Osteoblast (primary cell): ENCODE results near the gene SPDYC. TPM values are rescaled to one million over a fixed set of nuclear protein-coding genes. Genes with fewer than 3 reads are reported as not detected.

Experiments
- DNase-seq: peaks from one replicate; pipeline ENCODE4 v3.0.0; 2011; ENCODE audit warnings: low spot score, mixed read lengths; ENCODE audit not compliant: insufficient read length; ENCODE audit errors: missing footprints
- H2AFZ ChIP-seq: 2 replicates; pipeline ENCODE4 v1.6.0; 2011; ENCODE audit warnings: mild to moderate bottlenecking, low read length
- H3K27ac ChIP-seq: 2 replicates; pipeline ENCODE4 v1.5.1; 2011; ENCODE audit warnings: mild to moderate bottlenecking, low read depth, low read length, moderate library complexity
- H3K27me3 ChIP-seq: 2 replicates; pipeline ENCODE4 v1.6.0; 2012; ENCODE audit warnings: mild to moderate bottlenecking, control low read depth, inconsistent platforms, low read length, moderate library complexity; ENCODE audit not compliant: insufficient read depth
- H3K36me3 ChIP-seq: 2 replicates; pipeline ENCODE4 v1.5.1; 2011; ENCODE audit warnings: mild to moderate bottlenecking, low read length, control low read depth, moderate library complexity; ENCODE audit not compliant: insufficient read depth
- H3K4me1 ChIP-seq: 2 replicates; pipeline ENCODE4 v1.5.1; 2011; ENCODE audit warnings: mild to moderate bottlenecking, low read length, control low read depth, moderate library complexity; ENCODE audit not compliant: insufficient read depth
- H3K4me2 ChIP-seq: 2 replicates; pipeline ENCODE4 v1.6.0; 2011; ENCODE audit warnings: mild to moderate bottlenecking, low read length; ENCODE audit not compliant: insufficient read depth
- H3K4me3 ChIP-seq: fragments of 200-600 bp; sonication (generic); 3 replicates; pipeline ENCODE4 v1.5.1; 2012; ENCODE audit warnings: mild to moderate bottlenecking, low read length, inconsistent platforms; ENCODE audit not compliant: insufficient read depth
- H3K79me2 ChIP-seq: 2 replicates; pipeline ENCODE4 v1.6.0; 2012; ENCODE audit warnings: mild to moderate bottlenecking, low read length, control low read depth, inconsistent platforms; ENCODE audit not compliant: insufficient read depth
- H3K9me3 ChIP-seq: 2 replicates; pipeline ENCODE4 v1.5.1; 2011; ENCODE audit warnings: low read depth, low read length, control low read depth
- H4K20me1 ChIP-seq: 2 replicates; pipeline ENCODE4 v1.6.0; 2012; ENCODE audit warnings: mild to moderate bottlenecking, low read length, control low read depth; ENCODE audit not compliant: insufficient read depth
- CTCF ChIP-seq: IDR thresholded peaks from 2 replicates; pipeline ENCODE4 v1.5.1; 2011; ENCODE audit warnings: mild to moderate bottlenecking, low read depth, low read length, moderate library complexity; ENCODE audit errors: extremely low read depth
- total RNA-seq: library from RNA; depleted of rRNA; stranded (reverse); fragments of >200 nt; gene quantifications from 2 replicates; pipeline ENCODE4 v1.2.3, GENCODE V29; 2012

Gene SPDYC
- total RNA-seq, 1 donor = not detected

GRCh38 chr11:65184146-65184545 lies 14.1 kb downstream of the SPDYC start:
- peaks cover 10% of the 10 kb centered on the region for H3K4me1 ChIP-seq
- no peaks in the 10 kb centered on the region for H3K9me3 ChIP-seq
- no peak overlapping the region for H2AFZ ChIP-seq
- H3K36me3 ChIP-seq = peaks cover 34% of the 10 kb centered on the region
- no peaks in the 10 kb centered on the region for H3K27me3 ChIP-seq
- no peak for TF ChIP-seq CTCF
- H3K79me2 ChIP-seq = peaks cover 44% of the 10 kb centered on the region
- no peak overlapping the region for H3K27ac ChIP-seq
- peaks cover 7% of the 10 kb centered on the region for H4K20me1 ChIP-seq
- no peak overlapping the region for H3K4me2 ChIP-seq
- no peak for DNase-seq
- H3K4me3 ChIP-seq = no peak overlapping the region

GRCh38 chr11:65185171-65185570 lies 15.1 kb downstream of the SPDYC start:
- H3K4me1 ChIP-seq = peaks cover 10% of the 10 kb centered on the region
- no peak overlapping the region for H2AFZ ChIP-seq
- peaks cover 46% of the 10 kb centered on the region for H3K79me2 ChIP-seq
- no peak overlapping the region for H3K27ac ChIP-seq
- no peak for TF ChIP-seq CTCF
- DNase-seq = no peak
- H4K20me1 ChIP-seq = peaks cover 7% of the 10 kb centered on the region
- H3K36me3 ChIP-seq = peaks cover 44% of the 10 kb centered on the region
- no peaks in the 10 kb centered on the region for H3K9me3 ChIP-seq
- H3K4me3 ChIP-seq = no peak overlapping the region
- no peaks in the 10 kb centered on the region for H3K27me3 ChIP-seq
- no peak overlapping the region for H3K4me2 ChIP-seq

DNA sequence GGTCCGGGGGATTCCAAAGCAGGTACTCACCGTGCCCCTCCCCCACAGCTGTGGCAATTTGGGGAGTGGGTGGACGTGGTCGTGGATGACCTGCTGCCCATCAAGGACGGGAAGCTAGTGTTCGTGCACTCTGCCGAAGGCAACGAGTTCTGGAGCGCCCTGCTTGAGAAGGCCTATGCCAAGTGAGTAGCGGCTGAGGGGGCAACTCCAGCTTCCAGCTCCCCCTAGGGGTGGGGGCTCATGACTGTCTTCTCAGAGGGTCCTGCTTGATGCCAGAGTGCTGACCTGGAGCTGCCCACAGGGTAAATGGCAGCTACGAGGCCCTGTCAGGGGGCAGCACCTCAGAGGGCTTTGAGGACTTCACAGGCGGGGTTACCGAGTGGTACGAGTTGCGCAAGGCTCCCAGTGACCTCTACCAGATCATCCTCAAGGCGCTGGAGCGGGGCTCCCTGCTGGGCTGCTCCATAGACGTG lies 15.9 kb downstream of the SPDYC start:
- Histone ChIP-seq H4K20me1 (peaks cover 7% of the 10 kb centered on the region), H2AFZ (no peak overlapping the region), H3K9me3 (no peaks in the 10 kb centered on the region), H3K79me2 (peaks cover 42% of the 10 kb centered on the region), H3K36me3 (peaks cover 47% of the 10 kb centered on the region), H3K4me2 (no peak overlapping the region), H3K27me3 (no peaks in the 10 kb centered on the region), H3K4me3 (no peak overlapping the region), H3K27ac (no peak overlapping the region), H3K4me1 (peaks cover 7% of the 10 kb centered on the region)
- TF ChIP-seq CTCF = no peak
- peak; percentile 65 for DNase-seq

- Histone ChIP-seq H3K4me1 (peaks cover 7% of the 10 kb centered on the region), H3K27me3 (no peaks in the 10 kb centered on the region), H4K20me1 (peaks cover 7% of the 10 kb centered on the region), H3K79me2 (peaks cover 39% of the 10 kb centered on the region), H3K4me2 (no peak overlapping the region), H3K36me3 (peaks cover 54% of the 10 kb centered on the region), H3K27ac (no peak overlapping the region), H3K4me3 (no peak overlapping the region), H2AFZ (no peak overlapping the region), H3K9me3 (no peaks in the 10 kb centered on the region)
- TF ChIP-seq CTCF = no peak
- DNase-seq = no peak
These were observed 16.7 kb downstream of the SPDYC start for GRCh38 chr11:65186701-65187100.
